Measurements from ENCODE around the gene HOXA5.

Gene HOXA5

DNA sequence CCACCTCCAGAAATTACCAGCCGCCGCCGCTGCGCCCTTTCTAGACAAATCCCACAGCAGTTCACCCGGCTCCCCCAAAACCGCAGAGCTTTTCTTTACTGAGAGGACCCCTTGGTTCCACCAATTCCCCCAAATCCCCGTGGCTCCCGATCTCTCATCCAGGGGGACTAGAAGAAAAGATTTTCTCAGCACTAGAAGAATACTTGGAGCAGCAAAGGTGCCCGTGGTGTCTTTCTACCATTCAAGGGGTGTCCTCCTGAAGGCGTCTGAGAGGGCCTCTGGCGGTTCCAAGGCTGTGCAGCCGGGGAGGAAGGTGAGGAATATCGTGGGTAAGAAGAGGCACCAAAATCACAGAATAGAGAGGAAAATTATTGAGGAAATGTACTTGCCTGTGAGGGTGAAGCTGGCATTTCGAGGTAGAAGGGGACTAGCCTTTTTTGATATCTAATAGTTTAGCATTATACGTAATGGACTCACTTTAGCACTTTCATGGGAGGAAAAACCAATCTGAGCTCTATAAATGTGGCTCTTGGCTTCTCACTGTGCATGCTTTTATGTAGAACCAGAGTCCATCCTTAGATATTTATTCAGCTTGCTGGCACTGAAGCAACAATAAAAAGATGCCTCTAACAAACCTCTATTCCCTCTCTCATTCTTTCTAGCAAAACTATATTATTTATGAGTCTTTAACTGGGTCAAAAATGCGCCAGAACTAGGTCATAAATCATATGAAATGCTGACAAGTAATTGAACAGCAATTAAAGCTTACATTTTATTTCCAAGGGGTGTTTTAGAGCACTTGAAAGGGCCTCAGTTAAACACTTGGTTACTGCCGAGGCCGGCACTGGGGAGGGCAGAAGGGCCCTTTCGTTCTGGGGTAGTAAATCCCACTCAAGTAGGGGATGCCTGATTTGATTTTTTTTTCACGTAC lies 27.2 kb downstream of the HOXA5 start:
- DNase-seq = peak; percentile 58

DNA sequence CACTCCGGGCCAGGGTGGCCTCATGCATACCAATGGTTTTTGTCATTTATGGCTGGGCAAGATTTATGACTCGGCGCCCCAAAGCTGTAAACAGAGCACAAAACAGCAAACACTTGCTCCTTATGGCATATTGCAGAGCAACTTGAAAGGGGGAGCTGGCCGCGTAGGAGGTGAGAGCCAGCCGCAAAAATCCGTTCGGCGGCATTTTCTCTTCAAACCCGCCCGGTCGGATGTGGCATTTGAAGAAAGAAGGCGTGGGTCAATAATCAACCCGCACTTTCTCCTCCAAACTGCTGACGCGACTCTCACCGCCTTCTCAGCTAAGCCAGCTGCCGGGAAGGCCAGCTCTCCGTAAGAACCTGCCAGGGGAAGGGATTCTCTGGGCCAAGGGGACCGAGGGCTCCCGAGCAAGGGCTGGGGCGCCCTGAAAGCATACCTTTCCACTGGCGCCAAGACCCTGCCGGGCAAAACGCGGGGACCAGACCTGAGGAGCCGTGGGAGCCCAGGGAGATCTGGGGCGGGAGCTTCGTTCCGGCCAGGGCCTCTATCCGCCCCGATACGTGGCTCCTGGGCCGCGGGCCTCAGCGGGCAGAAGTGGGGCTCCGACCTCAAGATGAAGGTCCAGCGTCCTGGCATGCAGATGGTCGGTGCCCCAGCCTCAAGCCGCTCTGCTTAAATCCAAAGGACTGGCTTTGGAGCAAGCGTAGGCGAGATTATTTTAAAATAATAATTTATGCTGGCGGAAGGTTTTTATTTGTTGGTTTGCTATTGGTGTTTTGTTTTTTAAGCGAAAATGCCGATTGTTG lies 28.1 kb downstream of the HOXA5 start:
- DNase-seq = peak; percentile 74

GRCh38 chr7:27114881-27115220 lies 28.6 kb downstream of the HOXA5 start:
- DNase-seq = peak; percentile 50

DNA sequence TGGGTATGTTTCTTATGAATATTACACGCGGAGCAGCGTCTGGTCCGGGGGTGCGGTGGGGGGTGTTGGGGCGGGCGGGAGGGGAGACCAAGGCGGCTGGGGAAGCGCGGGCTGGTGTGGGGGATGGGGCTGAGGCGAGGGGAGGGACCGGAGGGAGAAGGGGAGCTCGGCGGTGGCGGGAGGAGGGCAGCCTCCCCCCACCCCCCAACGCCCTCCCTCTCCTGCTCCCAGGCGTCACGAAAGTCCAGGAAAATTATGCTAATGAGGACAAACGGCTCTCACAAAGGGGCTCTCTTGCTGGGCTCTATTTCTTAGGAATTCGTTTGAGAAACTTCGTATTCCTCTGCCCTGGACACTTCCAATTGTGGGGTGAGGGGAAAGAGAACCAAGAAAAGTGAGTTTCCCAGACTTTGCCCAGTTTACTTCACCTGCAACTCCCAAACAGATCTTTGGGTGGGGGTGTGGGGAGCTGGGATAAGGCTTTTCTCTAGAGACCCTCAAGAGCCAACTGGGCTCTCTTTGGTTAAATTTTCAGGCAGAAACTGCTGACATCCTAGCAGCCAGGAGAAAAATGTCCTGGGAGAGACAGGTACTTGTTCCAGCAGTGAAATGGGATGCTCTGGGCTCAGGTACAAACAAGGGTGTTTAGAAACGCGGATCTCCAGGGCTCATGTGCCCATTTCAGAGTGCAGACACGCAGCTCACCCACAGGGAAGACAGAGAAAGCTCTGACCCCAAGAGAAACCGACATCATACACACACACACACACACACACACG lies 29.3 kb downstream of the HOXA5 start:
- no peak for DNase-seq

DNA sequence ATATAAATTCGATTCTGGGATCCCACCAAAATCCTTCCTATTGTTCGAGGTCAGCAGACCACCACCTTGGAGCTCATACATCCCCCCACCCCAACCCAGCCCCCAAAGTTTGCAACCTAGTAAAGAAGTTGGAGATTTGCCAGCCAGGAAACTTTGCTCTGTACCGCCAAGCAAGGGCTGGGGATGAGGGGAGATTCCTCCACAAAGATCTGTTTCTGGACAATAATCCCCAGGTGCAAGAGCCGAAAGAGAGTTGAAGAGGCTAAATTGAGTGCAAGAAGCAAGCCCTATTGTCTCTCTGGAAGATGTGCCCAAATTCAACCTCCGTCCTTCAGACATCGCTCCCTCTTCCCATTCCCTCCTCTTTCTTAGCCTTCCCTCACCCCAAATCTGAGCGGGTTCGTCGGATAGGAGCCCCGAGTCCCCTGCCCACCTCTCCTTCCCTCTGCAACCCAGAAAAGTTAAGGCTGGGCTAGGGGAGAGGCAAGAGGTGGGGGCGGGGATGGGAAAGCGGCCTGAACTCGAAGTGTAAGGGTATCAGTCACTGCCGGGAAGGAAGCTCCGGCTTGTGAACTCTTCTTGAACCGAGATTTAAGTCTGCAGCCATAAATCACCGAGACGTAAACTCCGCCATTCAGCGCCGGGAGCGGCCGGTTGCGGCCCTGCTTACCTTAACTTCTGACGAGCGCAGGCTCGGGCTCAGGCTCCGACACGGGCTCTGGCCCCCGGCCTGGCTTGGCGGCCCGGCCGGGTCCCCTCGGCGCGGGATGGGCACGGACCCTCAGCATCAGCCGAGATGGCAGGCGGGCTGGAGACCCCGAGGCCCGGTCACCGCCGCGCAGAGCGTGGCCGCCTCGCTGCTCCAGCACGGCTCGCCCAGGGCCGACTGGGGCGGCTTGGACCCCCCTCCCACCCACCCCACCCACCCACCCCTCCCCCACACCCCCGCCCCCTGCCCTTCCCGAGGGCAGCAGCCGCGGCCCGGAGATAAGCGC lies 30.2 kb downstream of the HOXA5 start:
- DNase-seq = peak; percentile 71

- no peak for DNase-seq
Observed at GRCh38 chr7:27112361-27112760, 31.1 kb downstream of the HOXA5 start.

DNA sequence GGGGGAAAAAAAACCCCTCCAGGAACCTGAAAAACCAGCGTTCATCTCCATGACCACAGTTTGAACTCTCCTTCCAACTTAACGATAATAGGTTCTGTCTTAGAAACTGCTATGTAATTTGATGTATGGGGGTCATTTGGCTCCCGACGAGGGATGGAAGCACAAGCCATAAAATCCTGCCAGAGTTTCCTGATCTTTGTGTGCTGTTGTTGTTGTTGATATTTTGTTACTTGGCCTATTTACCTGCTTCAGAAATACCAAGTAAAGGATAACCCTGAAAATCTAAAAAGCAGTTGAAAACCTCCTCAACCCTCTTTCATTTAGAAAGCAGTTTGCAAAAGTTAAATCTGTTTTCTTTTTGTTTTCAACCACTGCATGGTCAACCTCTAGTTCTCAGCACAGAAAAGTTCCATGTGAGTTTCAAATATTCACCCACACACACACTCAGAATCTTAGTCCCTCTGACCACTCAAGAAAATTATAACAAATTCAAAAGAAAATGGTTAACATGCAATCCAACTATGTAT lies 31.7 kb downstream of the HOXA5 start:
- no peak for DNase-seq

GRCh38 chr7:27111042-27111750 lies 32.3 kb downstream of the HOXA5 start:
- no peak for DNase-seq

GRCh38 chr7:27110186-27111031 lies 33.1 kb downstream of the HOXA5 start:
- peak; percentile 68 for DNase-seq

GRCh38 chr7:27109466-27110185 lies 33.9 kb downstream of the HOXA5 start:
- no peak for DNase-seq

DNA sequence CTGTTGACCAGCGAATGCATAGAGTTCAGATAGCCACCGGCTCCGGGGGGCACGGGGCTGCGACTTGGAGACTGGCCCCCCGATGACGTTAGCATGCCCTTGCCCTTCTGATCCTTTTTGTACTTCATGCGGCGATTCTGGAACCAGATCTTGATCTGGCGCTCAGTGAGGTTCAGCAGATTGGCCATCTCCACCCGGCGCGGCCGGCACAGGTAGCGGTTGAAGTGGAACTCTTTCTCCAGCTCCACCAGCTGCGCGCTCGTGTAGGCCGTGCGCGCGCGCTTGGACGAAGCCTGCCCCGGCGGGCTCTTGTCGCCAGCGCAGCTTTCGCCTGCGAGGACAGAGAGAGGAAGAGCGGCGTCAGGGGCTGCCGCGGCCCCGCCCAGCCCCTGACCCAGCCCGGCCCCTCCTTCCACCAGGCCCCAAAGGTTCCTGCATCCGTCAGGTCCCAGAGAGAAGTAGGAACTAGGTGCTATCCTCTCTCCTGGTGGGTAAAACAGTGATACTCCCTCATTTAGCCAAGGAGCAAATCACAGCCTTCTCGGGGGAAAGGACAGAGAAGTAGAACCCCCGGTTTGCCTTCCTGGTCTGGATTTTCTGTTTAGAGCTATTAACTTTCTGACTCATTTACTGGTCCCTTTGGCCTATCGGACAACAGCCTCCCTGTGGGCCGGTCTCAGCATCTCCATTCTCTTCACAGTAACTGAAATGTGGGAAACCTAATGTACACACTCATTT lies 34.9 kb downstream of the HOXA5 start:
- no peak for DNase-seq

DNA sequence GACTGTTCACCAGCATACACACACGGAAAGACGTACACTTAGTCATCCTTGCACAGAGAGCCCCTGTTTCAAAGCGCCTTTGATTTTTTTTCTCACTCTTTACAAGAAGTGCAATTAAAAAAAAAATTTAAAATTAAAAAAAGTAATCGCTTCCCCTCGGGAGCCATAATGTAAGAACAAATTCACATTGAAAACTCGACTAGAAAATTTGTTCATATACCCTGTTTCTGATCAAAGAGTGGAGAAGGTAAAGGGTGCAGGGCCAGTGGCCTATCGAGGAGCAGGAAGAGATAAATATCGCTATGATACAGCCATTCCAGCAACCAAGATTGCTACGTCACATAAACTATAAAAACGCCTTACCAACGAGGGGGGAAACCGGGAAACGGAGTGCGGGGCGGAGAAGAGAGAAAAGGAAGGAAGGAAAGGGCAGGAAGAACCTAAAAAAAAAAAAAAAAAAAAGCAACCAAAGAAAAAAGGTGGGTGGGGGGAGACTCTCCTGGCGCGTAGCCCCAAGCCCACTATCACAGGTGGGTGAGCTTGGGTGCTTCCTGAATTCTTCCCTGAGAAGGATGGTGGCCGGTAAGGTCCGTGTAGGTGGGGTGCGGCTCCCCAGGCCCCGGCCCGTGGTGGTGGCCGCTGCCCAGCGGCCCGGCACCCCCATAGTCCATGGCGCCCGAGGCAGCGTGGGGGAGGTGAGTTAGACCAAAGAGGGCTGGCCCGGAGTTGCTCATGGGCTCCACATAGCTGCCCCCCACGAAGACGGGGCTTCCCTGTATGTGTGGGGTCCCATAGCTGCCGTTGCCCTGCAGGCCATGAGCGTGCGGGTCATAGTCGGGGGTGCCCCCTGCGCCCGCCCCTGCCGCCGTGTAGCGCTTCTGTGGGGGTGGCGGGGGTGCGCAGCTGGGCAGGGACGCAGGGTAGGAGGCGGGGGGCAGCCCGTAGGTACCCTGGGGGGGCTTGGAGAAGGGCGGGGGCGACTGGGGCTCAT lies 35.8 kb downstream of the HOXA5 start:
- no peak for DNase-seq

DNA sequence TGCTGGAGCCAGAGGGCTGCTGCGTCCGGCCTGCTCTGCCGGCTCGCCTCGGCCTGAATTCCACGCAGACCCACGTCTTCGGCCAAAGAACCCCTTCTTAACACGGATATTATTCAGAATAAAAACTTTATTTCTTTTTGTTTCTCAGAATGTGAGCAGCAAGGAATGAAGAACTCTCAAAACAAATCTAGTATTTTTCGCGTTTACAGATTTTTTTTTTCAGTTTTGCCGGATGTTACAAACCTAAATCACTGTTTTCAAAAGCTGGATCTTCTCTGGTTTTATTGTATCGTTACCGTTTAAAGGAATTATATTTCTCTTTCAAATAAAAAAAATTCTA lies 36.6 kb downstream of the HOXA5 start:
- no peak for DNase-seq

DNA sequence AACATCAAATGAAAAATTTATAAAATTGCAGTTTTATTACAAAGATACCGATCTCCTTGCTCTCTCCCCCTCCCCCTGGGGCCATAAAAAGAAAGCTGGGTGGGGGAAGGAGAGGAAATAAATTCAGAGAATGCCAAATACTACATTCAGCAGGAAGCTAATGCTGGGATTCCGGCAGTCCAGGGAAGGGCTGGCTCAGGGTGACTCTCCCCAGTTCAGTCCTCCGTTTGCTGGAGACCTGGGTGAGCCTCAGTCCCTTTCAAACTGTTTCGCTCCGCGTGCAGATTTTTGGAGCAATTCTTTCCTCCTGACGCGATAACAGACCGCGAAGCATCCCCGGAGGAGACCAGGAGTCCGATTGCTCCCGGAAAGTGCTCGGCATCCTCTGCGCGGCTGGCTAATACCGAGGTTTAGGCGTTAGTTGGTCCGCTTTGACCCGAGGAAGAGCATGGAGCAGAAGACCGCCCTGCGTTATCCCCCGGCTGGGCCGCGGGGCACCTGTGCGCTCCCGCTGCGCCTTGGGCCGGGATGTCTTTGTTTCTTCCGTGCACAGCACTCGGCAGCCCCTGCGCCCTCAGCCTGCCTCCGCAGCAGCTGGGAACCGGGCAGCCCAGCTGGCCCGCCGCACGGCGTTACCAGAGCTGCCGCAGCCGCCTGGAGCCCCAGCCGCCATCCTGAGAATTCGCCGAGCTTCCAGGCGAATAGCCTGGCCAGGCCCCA lies 37.1 kb downstream of the HOXA5 start:
- DNase-seq = peak; percentile 84

DNA sequence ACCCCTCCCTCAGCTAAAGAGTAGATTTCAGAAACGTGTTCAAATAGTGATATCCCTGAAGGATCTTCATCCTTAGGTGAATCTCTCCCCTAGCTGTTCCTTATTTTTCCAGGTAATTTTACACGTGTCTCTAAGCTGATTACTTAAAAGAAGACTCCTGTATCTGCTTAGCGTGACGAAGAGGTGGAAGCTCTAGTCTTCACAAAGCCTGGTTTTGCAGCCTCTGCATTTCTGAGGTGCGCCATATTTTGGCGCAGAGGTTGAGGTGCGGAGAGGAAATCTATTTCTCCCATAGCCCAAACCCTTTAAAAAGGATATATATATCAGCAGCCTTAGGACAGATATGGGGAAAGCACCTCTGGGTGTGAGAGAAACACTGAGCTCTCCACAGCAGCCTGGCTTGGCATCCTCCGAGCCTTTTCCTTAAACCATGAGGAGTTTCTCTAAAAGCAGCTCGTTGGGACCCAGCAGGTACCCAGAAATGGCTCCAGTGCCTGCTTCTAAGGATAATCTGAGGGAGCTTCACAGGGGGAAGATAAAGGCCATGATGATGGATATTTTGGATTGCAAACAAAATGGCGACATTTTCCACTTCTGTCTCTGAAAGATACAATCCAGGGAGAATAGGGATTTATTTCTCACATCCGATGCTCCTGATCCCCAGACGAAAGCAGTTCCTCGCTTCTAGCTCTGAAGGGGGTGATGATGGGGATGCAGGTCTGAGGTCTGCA lies 38.0 kb downstream of the HOXA5 start:
- DNase-seq = no peak

All from retina (tissue), 1 donor.